ENCODE results near the gene DQX1.
"Not testable (repeated sequence)": the region's sequence is repeated elsewhere in the genome, so short reads cannot be mapped to it uniquely, and the experiment has no call there.

The DQX1 gene, protein sequence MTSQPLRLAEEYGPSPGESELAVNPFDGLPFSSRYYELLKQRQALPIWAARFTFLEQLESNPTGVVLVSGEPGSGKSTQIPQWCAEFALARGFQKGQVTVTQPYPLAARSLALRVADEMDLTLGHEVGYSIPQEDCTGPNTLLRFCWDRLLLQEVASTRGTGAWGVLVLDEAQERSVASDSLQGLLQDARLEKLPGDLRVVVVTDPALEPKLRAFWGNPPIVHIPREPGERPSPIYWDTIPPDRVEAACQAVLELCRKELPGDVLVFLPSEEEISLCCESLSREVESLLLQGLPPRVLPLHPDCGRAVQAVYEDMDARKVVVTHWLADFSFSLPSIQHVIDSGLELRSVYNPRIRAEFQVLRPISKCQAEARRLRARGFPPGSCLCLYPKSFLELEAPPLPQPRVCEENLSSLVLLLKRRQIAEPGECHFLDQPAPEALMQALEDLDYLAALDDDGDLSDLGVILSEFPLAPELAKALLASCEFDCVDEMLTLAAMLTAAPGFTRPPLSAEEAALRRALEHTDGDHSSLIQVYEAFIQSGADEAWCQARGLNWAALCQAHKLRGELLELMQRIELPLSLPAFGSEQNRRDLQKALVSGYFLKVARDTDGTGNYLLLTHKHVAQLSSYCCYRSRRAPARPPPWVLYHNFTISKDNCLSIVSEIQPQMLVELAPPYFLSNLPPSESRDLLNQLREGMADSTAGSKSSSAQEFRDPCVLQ

DNA sequence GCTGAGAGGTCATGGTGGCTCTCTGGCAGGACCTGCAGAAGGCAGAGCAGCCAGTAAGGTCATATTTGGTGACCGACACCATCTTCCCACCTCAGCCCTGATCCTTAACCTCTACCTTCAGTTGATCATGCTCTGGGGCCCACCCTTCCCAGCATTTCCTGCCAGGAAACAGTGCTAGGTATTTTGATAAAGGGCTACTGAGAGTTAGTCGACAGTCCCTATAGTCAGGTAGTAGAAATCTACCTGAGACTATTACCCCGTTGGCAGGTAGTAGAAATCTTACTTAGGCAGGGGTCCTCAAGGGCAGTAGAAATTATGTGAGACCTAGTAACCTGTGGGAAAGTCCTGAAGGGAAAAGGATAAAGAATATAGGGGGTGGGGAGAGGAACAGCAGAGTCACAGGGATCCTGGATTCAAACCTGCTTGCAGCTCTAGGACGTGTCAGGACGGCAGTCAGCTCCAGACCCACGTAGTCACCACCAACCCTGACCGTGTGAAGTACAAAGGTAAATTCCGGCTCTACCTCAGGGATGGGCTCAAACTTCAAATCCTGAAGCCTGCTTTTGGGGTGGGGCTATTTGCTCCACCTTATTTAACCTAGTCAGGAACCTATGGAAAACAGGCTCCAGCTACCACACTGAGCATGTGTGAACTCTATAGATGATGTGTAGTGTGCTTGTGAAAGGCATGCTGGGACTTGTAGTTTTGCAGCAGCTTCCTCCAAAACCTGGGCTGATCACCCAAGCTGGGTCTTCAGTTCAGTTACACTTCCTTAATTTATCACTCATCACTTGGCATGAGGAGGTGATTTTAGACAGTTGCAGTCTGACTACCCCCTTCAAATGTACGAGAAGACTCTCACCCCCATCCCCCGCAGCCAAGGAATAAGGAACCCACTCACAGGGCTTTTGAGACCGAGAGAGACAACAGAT lies at the start of gene DQX1:
Gene DQX1, minus strand, starts transcription at position 515 of the 932 bp plus-strand sequence. Its CDS starts 502 bp downstream, at position 13.
- peak; percentile 28 for DNase-seq (ENCODE audit: low spot score)

GRCh38 chr2:74575320-74575719 lies 49.3 kb upstream of the DQX1 start:
- DNase-seq (ENCODE audit: low spot score), result no peak

- no peak for DNase-seq (ENCODE audit: low spot score)
These were observed 47.9 kb upstream of the DQX1 start for GRCh38 chr2:74573747-74574562.

GRCh38 chr2:74572178-74572925 lies 46.3 kb upstream of the DQX1 start:
- no peak for DNase-seq (ENCODE audit: low spot score)

GRCh38 chr2:74571058-74571457 lies 45.0 kb upstream of the DQX1 start:
- no peak for DNase-seq (ENCODE audit: low spot score)

- no peak for DNase-seq (ENCODE audit: low spot score)
These were observed 43.7 kb upstream of the DQX1 start for GRCh38 chr2:74569686-74570085.

DNA sequence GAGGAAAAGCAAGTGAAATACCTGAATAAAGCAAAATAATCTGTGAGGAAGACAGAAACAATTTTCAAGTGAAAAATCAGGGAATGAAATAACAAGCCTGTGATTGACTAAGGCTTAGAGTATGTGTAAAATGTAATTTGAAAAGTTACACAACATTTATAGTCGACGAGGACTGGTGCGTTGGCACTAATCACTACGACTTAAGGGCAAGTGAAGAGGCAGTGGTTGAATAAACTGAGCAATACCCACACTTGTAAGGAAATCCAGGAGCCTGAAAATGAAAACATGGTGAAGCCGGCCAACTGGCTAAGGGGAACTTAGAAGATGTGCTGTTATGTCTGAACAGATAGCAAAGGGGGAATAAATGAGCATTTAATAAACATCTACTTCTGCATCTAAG lies 41.9 kb upstream of the DQX1 start:
- no peak for DNase-seq (ENCODE audit: low spot score)

- DNase-seq (ENCODE audit: low spot score), result no peak
These were observed 40.7 kb upstream of the DQX1 start for GRCh38 chr2:74566754-74567085.

GRCh38 chr2:74566076-74566753 lies 40.2 kb upstream of the DQX1 start:
- no peak for DNase-seq (ENCODE audit: low spot score)

- DNase-seq (ENCODE audit: low spot score), result no peak
These were observed 38.2 kb upstream of the DQX1 start for GRCh38 chr2:74564222-74564621.

- DNase-seq (ENCODE audit: low spot score), result no peak
These were observed 36.2 kb upstream of the DQX1 start for GRCh38 chr2:74562126-74562775.

DNA sequence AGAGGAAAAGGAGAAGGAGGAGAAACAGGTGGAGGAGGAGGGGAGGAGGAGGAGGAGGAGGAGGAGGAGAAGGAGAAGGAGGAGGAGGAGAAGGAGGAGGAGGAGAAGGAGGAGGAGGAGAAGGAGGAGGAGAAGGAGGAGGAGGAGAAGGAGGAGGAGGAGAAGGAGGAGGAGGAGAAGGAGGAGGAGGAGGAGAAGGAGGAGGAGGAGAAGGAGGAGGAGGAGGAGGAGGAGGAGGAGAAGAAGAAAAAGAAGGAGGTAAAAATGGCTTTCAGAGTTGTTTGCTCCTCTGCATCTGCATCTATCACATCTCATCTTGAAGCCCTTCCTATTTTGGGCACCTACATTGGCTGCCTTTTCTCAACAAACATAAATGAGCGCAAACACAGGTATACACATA lies 35.0 kb upstream of the DQX1 start:
- DNase-seq (ENCODE audit: low spot score), result not testable (repeated sequence)

DNA sequence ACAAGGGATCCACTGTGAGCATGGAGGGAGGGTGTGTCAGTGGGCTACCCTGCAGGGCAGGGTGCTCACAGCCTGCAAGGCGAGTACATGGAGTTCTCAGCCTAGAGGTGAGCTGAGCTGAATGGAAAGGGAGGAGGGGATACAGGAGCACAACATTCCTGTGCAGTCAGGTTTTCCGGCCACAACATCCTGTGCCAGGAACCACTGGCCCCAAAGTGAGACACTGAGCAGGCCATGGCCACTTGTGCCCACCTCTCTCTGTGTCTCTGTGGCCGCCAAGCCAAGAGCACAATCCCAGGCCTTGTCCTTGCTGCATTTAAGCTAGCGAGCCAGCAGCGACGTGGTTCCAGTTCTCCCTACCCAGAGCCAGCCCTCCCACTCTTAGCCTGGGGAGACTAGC lies 34.6 kb upstream of the DQX1 start:
- DNase-seq (ENCODE audit: low spot score), result no peak

GRCh38 chr2:74559912-74560311 lies 33.9 kb upstream of the DQX1 start:
- no peak for DNase-seq (ENCODE audit: low spot score)

- DNase-seq (ENCODE audit: low spot score), result no peak
These were observed 32.5 kb upstream of the DQX1 start for GRCh38 chr2:74558284-74559230.

GRCh38 chr2:74556831-74557370 lies 30.9 kb upstream of the DQX1 start:
- DNase-seq (ENCODE audit: low spot score), result no peak

GRCh38 chr2:74556159-74556558 lies 30.1 kb upstream of the DQX1 start:
- no peak for DNase-seq (ENCODE audit: low spot score)

DNA sequence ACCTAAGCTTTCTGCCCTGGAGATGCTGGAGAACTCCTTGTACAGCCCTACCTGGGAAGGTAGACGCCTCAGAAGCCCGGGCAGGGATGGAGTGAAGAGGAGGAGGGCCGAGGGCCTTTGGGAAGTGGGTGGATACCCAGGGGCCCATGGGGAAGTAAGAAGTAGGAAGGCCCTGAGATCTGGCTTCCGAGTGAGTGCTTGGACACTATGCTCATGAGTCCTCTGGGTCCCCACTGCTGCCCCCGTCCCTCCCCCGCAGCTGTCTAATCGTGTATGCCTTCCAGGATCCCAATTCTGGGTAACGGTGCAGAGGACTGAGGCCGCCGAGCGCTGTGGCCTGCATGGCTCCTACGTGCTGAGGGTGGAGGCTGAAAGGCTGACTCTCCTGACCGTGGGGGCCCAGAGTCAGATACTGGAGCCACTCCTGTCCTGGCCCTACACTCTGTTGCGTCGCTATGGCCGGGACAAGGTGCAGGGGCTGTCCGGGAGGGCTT lies 29.6 kb upstream of the DQX1 start:
- no peak for DNase-seq (ENCODE audit: low spot score)
